HepG2 (cell line): ENCODE results near the gene PTH2. TPM values are rescaled to one million over a fixed set of nuclear protein-coding genes. Genes with fewer than 3 reads are reported as not detected.

Experiments
- HES4 ChIP-seq: sonication (generic); formaldehyde crosslinking; IDR thresholded peaks from 2 replicates; pipeline ENCODE4 v1.9.0; 2021; ENCODE audit warnings: mild to moderate bottlenecking, missing genetic modification reagents, borderline replicate concordance
- HOMEZ ChIP-seq: IDR thresholded peaks from 2 replicates; pipeline ENCODE4 v1.6.1; 2016; ENCODE audit warnings: low read depth
- KDM4B ChIP-seq: sonication (generic); formaldehyde crosslinking; IDR thresholded peaks from 2 replicates; pipeline ENCODE4 v1.4.0; 2020; ENCODE audit warnings: missing genetic modification reagents
- KLF11 ChIP-seq: IDR thresholded peaks from 2 replicates; pipeline ENCODE4 v1.6.1; 2016; ENCODE audit warnings: missing compliant biosample characterization
- MATR3 ChIP-seq: sonication (generic); formaldehyde crosslinking; IDR thresholded peaks from 2 replicates; pipeline ENCODE4 v1.4.0; 2020; ENCODE audit warnings: missing genetic modification reagents
- MLX ChIP-seq: IDR thresholded peaks from 2 replicates; pipeline ENCODE4 v1.6.1; 2016
- NFKB2 ChIP-seq: sonication (generic); formaldehyde crosslinking; IDR thresholded peaks from 2 replicates; pipeline ENCODE4 v1.4.0; 2020; ENCODE audit warnings: missing genetic modification reagents, borderline replicate concordance
- NFRKB ChIP-seq: fragments of 450-650 bp; IDR thresholded peaks from 2 replicates; pipeline ENCODE4 v1.6.1; 2017
- PAX8 ChIP-seq: sonication (generic); formaldehyde crosslinking; IDR thresholded peaks from 2 replicates; pipeline ENCODE4 v1.8.0; 2022; ENCODE audit warnings: mild to moderate bottlenecking, missing genetic modification reagents, borderline replicate concordance
- PRDM4 ChIP-seq: sonication (generic); formaldehyde crosslinking; IDR thresholded peaks from 2 replicates; pipeline ENCODE4 v1.9.0; 2021; ENCODE audit warnings: missing genetic modification reagents, borderline replicate concordance
- THAP7 ChIP-seq: sonication (generic); formaldehyde crosslinking; IDR thresholded peaks from 2 replicates; pipeline ENCODE4 v1.8.1; 2023; ENCODE audit warnings: mild to moderate bottlenecking, missing genetic modification reagents
- ZMYM4 ChIP-seq: sonication (generic); formaldehyde crosslinking; IDR thresholded peaks from 2 replicates; pipeline ENCODE4 v1.8.1; 2023; ENCODE audit warnings: mild to moderate bottlenecking, missing genetic modification reagents
- ZNF17 ChIP-seq: sonication (generic); formaldehyde crosslinking; IDR thresholded peaks from 2 replicates; pipeline ENCODE4 v1.5.0; 2020; ENCODE audit warnings: mild to moderate bottlenecking, missing genetic modification reagents
- ZNF263 ChIP-seq: sonication (generic); formaldehyde crosslinking; IDR thresholded peaks from 2 replicates; pipeline ENCODE4 v1.4.0; 2020; ENCODE audit warnings: missing genetic modification reagents
- ZNF629 ChIP-seq: sonication (generic); formaldehyde crosslinking; conservative IDR thresholded peaks from 2 replicates; pipeline ENCODE4 v1.5.0; 2020; ENCODE audit warnings: missing genetic modification reagents
- ZNF639 ChIP-seq: conservative IDR thresholded peaks from 2 replicates; pipeline ENCODE4 v1.6.1; 2018; ENCODE audit warnings: missing genetic modification reagents
- ZNF841 ChIP-seq: sonication (generic); formaldehyde crosslinking; IDR thresholded peaks from 2 replicates; pipeline ENCODE4 v1.8.1; 2023; ENCODE audit warnings: missing genetic modification reagents, borderline replicate concordance
- ZSCAN21 ChIP-seq: sonication (generic); formaldehyde crosslinking; IDR thresholded peaks from 2 replicates; pipeline ENCODE4 v1.8.0; 2022; ENCODE audit warnings: mild to moderate bottlenecking, missing genetic modification reagents, moderate library complexity, borderline replicate concordance
- polyA plus RNA-seq, 8 experiments: library from polyadenylated mRNA; depleted of rRNA in 3 of 8; stranded (reverse) in 7 of 8; unstranded in 1 of 8; fragments of >200 nt; fragmentation: Illumina TruSeq in 4 of 8; extraction: Trizol in 4 of 8; gene quantifications; 2 replicates each; pipeline versions ENCODE4 v1.2.1 to v1.2.3, GENCODE V29; 2011 to 2016; ENCODE audit warnings: low read depth in 4 of 8, missing spikeins in 1 of 8, mixed read lengths in 1 of 8; ENCODE audit not compliant: insufficient read depth in 1 of 8
- total RNA-seq, 5 experiments: library from RNA; depleted of rRNA; stranded (reverse); fragments of >200 nt; fragmentation: Illumina TruSeq; extraction: Trizol; gene quantifications; 2 replicates each; pipeline ENCODE4 v1.2.3, GENCODE V29; 2016; ENCODE audit warnings: low read depth in 1 of 5

The PTH2 gene
- total and polyA plus RNA-seq, 2 of the 13 experiments (the other 11 are each of a cell fraction or from before 2014, with no cell fraction given), result not detected

- TF ChIP-seq PRDM4 (CRISPR knock-in tag), result 0 out of 2 replicates have a peak, but pooled peaks have one; percentile 49
- no peak for TF ChIP-seq NFKB2 (CRISPR knock-in tag)
- TF ChIP-seq PAX8 (CRISPR knock-in tag), result no peak
- TF ChIP-seq ZNF639 (CRISPR knock-in tag), result no peak
- TF ChIP-seq THAP7 (CRISPR knock-in tag), result peak; percentile 100
- TF ChIP-seq ZNF629, result no peak
- TF ChIP-seq NFRKB, result no peak
- TF ChIP-seq ZNF263 (CRISPR knock-in tag), result no peak
- no peak for TF ChIP-seq KDM4B (CRISPR knock-in tag)
- TF ChIP-seq KLF11 (CRISPR knock-in tag), result no peak
- no peak for TF ChIP-seq MLX (CRISPR knock-in tag)
- TF ChIP-seq ZNF841, result no peak
- TF ChIP-seq MATR3, result no peak
- TF ChIP-seq ZNF17 (CRISPR knock-in tag), result no peak
- TF ChIP-seq ZMYM4 (CRISPR knock-in tag), result 0 out of 2 replicates have a peak, but pooled peaks have one; percentile 28
- TF ChIP-seq ZSCAN21, result no peak
- TF ChIP-seq HES4 (CRISPR knock-in tag), result peak; percentile 66; the same call in 1 of the 2 replicates
- 0 out of 2 replicates have a peak, but pooled peaks have one; percentile 36 for TF ChIP-seq HOMEZ (CRISPR knock-in tag)
Observed at GRCh38 chr19:49451430-49452181, 28.4 kb upstream of the PTH2 start, which contains the start of gene PIH1D1 (continued).
